ENCODE measurements around the gene ERGIC1. TPM values are rescaled to one million over a fixed set of nuclear protein-coding genes. Genes with fewer than 3 reads are reported as not detected.

The ERGIC1 gene
- total RNA-seq, 1 experiment from 2014 or later, result 77.0 TPM

- TF ChIP-seq CTCF (conservative IDR thresholded peaks at IDR 0.05), result no peak
- Histone ChIP-seq H2AK5ac (ENCODE audit: insufficient read length, low read length) (no peak overlapping the region), H4K20me1 (ENCODE audit: control insufficient read depth, insufficient read depth, insufficient read length) (no peaks in the 10 kb centered on the region), H2AFZ (ENCODE audit: low read length) (no peak overlapping the region), H2BK120ac (ENCODE audit: low read depth, low read length, poor library complexity, severe bottlenecking) (no peak overlapping the region), H3T11ph (ENCODE audit: low read length) (no peak overlapping the region), H3K4ac (ENCODE audit: low read depth, low read length) (no peak overlapping the region), H3K4me2 (ENCODE audit: insufficient read depth, insufficient read length, low read length) (no peak overlapping the region), H3K9me3 (ENCODE audit: control insufficient read depth, low read depth, low read length) (no peaks in the 10 kb centered on the region), H4K91ac (ENCODE audit: insufficient read length, low read depth, low read length) (no peak overlapping the region), H3K79me1 (ENCODE audit: insufficient read depth, low read depth, low read length, poor library complexity, severe bottlenecking) (no peaks in the 10 kb centered on the region), H3K56ac (ENCODE audit: insufficient read length, low read depth, low read length) (no peak overlapping the region), H2BK20ac (ENCODE audit: low read depth, low read length, poor library complexity, severe bottlenecking) (no peak overlapping the region), H2BK15ac (ENCODE audit: low read depth, low read length) (no peak overlapping the region), H3K18ac (ENCODE audit: insufficient read length, low read depth, low read length) (no peak overlapping the region), H3K9ac (ENCODE audit: extremely low read depth, insufficient read length, low read length) (no peak overlapping the region), H3K27me3 (ENCODE audit: insufficient read depth, low read length) (no peaks in the 10 kb centered on the region), H3K14ac (ENCODE audit: insufficient read depth, low read length) (no peak overlapping the region), H2BK12ac (ENCODE audit: insufficient read length, low read depth, low read length) (no peak overlapping the region), H3K4me1 (ENCODE audit: insufficient read depth, low read length) (no peaks in the 10 kb centered on the region), H2BK5ac (ENCODE audit: insufficient read length, low read length) (no peak overlapping the region), H3K23me2 (ENCODE audit: insufficient read length, low read depth, low read length, poor library complexity, severe bottlenecking) (no peaks in the 10 kb centered on the region), H4K8ac (replicated peaks; ENCODE audit: insufficient read length, low read depth, low read length) (no peak overlapping the region), H3K27ac (ENCODE audit: insufficient read length, low read depth, low read length) (no peak overlapping the region), H4K5ac (ENCODE audit: insufficient read length, low read depth, low read length) (no peak overlapping the region), H3K23ac (ENCODE audit: insufficient read length, low read depth, low read length) (no peak overlapping the region), H3K79me2 (ENCODE audit: insufficient read depth, low read length) (no peaks in the 10 kb centered on the region; the same call in 1 of the 2 replicates)
- Mint-ChIP-seq H3K36me3 (ENCODE audit: insufficient read depth in 1 of 3, low read depth in 3 of 3) (peaks cover 7 to 24% (median 7%) of the 10 kb centered on the region in 3 experiments; a peak in 6 of 7 replicates), H3K4me1 (peaks cover 13 to 20% of the 10 kb centered on the region in 2 experiments; a peak in 3 of 4 replicates), H3K4me3 (no peak overlapping the region), H3K27me3 (ENCODE audit: low read depth) (no peaks in the 10 kb centered on the region), H3K27ac (no peak overlapping the region), H3K9me3 (no peaks in the 10 kb centered on the region)
- DNase-seq, result no peak
- WGBS (ENCODE audit: extremely low coverage, insufficient read length, low lambda C conversion rate), result no CpG with 5 or more reads among the region's 9 CpGs
These were observed 167.3 kb downstream of the ERGIC1 start for GRCh38 chr5:173001229-173001841.

Other genes with a start within 250 kb of the ERGIC1 start
- gene NEURL1B, start 193.0 kb upstream of the ERGIC1 start, total RNA-seq (2021), result 3.6 TPM in 2 replicates
- gene DUSP1, start 63.1 kb upstream of the ERGIC1 start, total RNA-seq (2021), result 10.9 and 11.3 TPM in 2 replicates
- 53.6 and 57.5 TPM in 2 replicates for gene RPL26L1, start 125.2 kb downstream of the ERGIC1 start, total RNA-seq (2021)
- gene ATP6V0E1, start 149.5 kb downstream of the ERGIC1 start, total RNA-seq (2021), result 101 TPM in 2 replicates
- gene CREBRF, start 222.1 kb downstream of the ERGIC1 start, total RNA-seq (2021), result 2.7 and 3.0 TPM in 2 replicates

All from H9 (cell line).